GM12878 (cell line): ENCODE data around the gene GRIFIN. TPM values are rescaled to one million over a fixed set of nuclear protein-coding genes. Genes with fewer than 3 reads are reported as not detected.

Experiments
- ATAC-seq: fragments of 200-7000 bp; cut with Tn5 transposase; 3 replicates; pipeline ENCODE4 v1.9.1; 2020; ENCODE audit warnings: mild to moderate bottlenecking, moderate library complexity
- BruUV-seq: library from RNA; stranded (reverse); fragments of 400-500 nt; replicated peaks from 2 replicates; lab custom pipeline; 2021; lab: Mats Ljungman, UMichigan
- CTCF ChIA-PET: fragments of 300-600 bp; sonication (Branson Sonifier 250); formaldehyde crosslinking; extraction: SDS; loops from one replicate; lab custom pipeline; 2021; ENCODE audit warnings: inconsistent platforms; lab: Yijun Ruan, JAX
- POLR2A ChIA-PET: fragments of 350-600 bp; formaldehyde crosslinking; extraction: SDS; loops from one replicate; lab custom pipeline; 2021; ENCODE audit warnings: inconsistent platforms; lab: Charles Lee
- RAD21 ChIA-PET: fragments of 300-600 bp; sonication (Branson Sonifier 250); formaldehyde crosslinking; loops from one replicate; lab custom pipeline; 2023; ENCODE audit warnings: antibody characterized with exemption; ENCODE audit not compliant: unreplicated experiment; lab: Charles Lee
- SMC1A ChIA-PET: fragments of 300-600 bp; sonication (Branson Sonifier 250); formaldehyde crosslinking; loops from one replicate; lab custom pipeline; 2023; ENCODE audit not compliant: unreplicated experiment, uncharacterized antibody; lab: Charles Lee
- DNase-seq: peaks from one replicate; pipeline ENCODE4 v3.0.0-alpha.2; 2011; ENCODE audit warnings: low read depth, low spot score
- FAIRE-seq: peaks from 3 replicates; lab custom pipeline; 2011; peaks lifted over from hg19 to GRCh38; lab: Jason Lieb, UNC
- H2AFZ ChIP-seq: 2 replicates; pipeline ENCODE4 v1.6.0; 2011; ENCODE audit warnings: low read depth, low read length, control low read depth; ENCODE audit not compliant: control insufficient read depth
- H3K27ac ChIP-seq: 2 replicates; pipeline ENCODE4 v1.5.1; 2011; ENCODE audit warnings: control low read depth; ENCODE audit not compliant: control insufficient read depth, insufficient read depth
- H3K27me3 ChIP-seq, 2 experiments: replicated peaks in 1 of 2; 2 replicates each; pipeline versions ENCODE4 v1.6.0 to v1.6.1; 2011; ENCODE audit warnings: low read length in 1 of 2; ENCODE audit not compliant: control insufficient read depth in 2 of 2, insufficient read depth in 2 of 2
- H3K36me3 ChIP-seq, 2 experiments: 2 replicates each; pipeline ENCODE4 v1.5.1; 2011; ENCODE audit warnings: low read length in 1 of 2; ENCODE audit not compliant: control insufficient read depth in 2 of 2, insufficient read depth in 2 of 2
- H3K4me1 ChIP-seq: 2 replicates; pipeline ENCODE4 v1.6.1; 2011; ENCODE audit warnings: mild to moderate bottlenecking, low read length, moderate library complexity, mixed read lengths; ENCODE audit not compliant: control insufficient read depth, insufficient read depth
- H3K4me2 ChIP-seq: 2 replicates; pipeline ENCODE4 v1.6.0; 2011; ENCODE audit warnings: control low read depth; ENCODE audit not compliant: control insufficient read depth, insufficient read depth
- H3K4me3 ChIP-seq: fragments of 200-600 bp; sonication (generic); 2 replicates; pipeline ENCODE4 v1.5.1; 2016
- H3K79me2 ChIP-seq: 2 replicates; pipeline ENCODE4 v1.6.0; 2011; ENCODE audit warnings: low read length; ENCODE audit not compliant: control insufficient read depth, insufficient read depth
- H3K9ac ChIP-seq: 2 replicates; pipeline ENCODE4 v1.8.0; 2011; ENCODE audit warnings: low read length, control low read depth, mixed read lengths; ENCODE audit not compliant: control insufficient read depth, insufficient read depth
- H3K9me3 ChIP-seq: replicated peaks from 3 replicates; pipeline ENCODE4 v1.5.1; 2011; ENCODE audit warnings: mild to moderate bottlenecking, low read length; ENCODE audit not compliant: control insufficient read depth, insufficient read depth
- H4K20me1 ChIP-seq: 2 replicates; pipeline ENCODE4 v1.6.0; 2011; ENCODE audit not compliant: control insufficient read depth, insufficient read depth
- BHLHE40 ChIP-seq, 2 experiments: fragments of 450-650 bp in 1 of 2; IDR thresholded peaks; 2 replicates each; pipeline ENCODE4 v1.6.1; 2011 to 2017; ENCODE audit warnings: low read depth in 2 of 2, borderline replicate concordance in 1 of 2, improper control_type of control experiment in 1 of 2, low read length in 1 of 2, mild to moderate bottlenecking in 1 of 2
- CBFB ChIP-seq: IDR thresholded peaks from 2 replicates; pipeline ENCODE4 v1.6.1; 2016; ENCODE audit warnings: antibody characterized with exemption, low read depth
- CREM ChIP-seq: IDR thresholded peaks from 2 replicates; pipeline ENCODE4 v1.6.1; 2014; ENCODE audit warnings: antibody characterized with exemption, low read depth
- ESRRA ChIP-seq: IDR thresholded peaks from 2 replicates; pipeline ENCODE4 v1.6.1; 2012; ENCODE audit warnings: mild to moderate bottlenecking, low read length, improper control_type of control experiment
- MTA2 ChIP-seq: fragments of 450-650 bp; IDR thresholded peaks from 2 replicates; pipeline ENCODE4 v1.6.1; 2016; ENCODE audit warnings: low read depth, mild to moderate bottlenecking, moderate library complexity
- NBN ChIP-seq: fragments of 450-650 bp; IDR thresholded peaks from 2 replicates; pipeline ENCODE4 v1.6.1; 2016
- POLR2A ChIP-seq: IDR thresholded peaks from 2 replicates; pipeline ENCODE4 v1.6.1; 2011; ENCODE audit warnings: low read depth, mild to moderate bottlenecking, low read length
- SPI1 ChIP-seq: IDR thresholded peaks from 2 replicates; pipeline ENCODE4 v1.6.1; 2011; ENCODE audit warnings: low read depth, mild to moderate bottlenecking, low read length, moderate library complexity, borderline replicate concordance; ENCODE audit not compliant: insufficient read depth
- STAT1 ChIP-seq: fragments of 450-650 bp; conservative IDR thresholded peaks from 2 replicates; pipeline ENCODE4 v1.6.1; 2014; ENCODE audit warnings: antibody characterized with exemption, mild to moderate bottlenecking
- ZBTB11 ChIP-seq: fragments of 450-650 bp; formaldehyde crosslinking; IDR thresholded peaks from 2 replicates; pipeline ENCODE4 v1.5.0; 2022; ENCODE audit warnings: mild to moderate bottlenecking, missing genetic modification characterization
- ZNF384 ChIP-seq: IDR thresholded peaks from 2 replicates; pipeline ENCODE4 v1.6.1; 2012; ENCODE audit warnings: low read depth, mild to moderate bottlenecking, low read length, improper control_type of control experiment, borderline replicate concordance
- WGBS: methylation state at CpG from one replicate; pipeline ENCODE4 v1.1.6; 2016; ENCODE audit warnings: low lambda C conversion rate; ENCODE audit not compliant: insufficient replicate concordance, insufficient coverage; ENCODE audit errors: missing lambda C conversion rate; 5-methylcytosine and 5-hydroxymethylcytosine counted together
- in situ Hi-C: fragments of 300-500 bp; cut with MboI; formaldehyde crosslinking; loops from 9 replicates; pipeline ENCODE4 v1.14.3; 2018; ENCODE audit warnings: mixed read lengths
- intact Hi-C: fragments of 100-400 bp; cut with micrococcal nuclease; formaldehyde crosslinking; loops from one replicate; pipeline ENCODE4 v1.14.2; 2022; ENCODE audit not compliant: unreplicated experiment
- polyA plus RNA-seq, 11 experiments: library from polyadenylated mRNA; depleted of rRNA in 4 of 11; unstranded in 6 of 11; stranded (reverse) in 5 of 11; fragments of >200 nt; fragmentation: Nextera tagmentation in 4 of 11; fragmentation: Illumina TruSeq in 1 of 11; extraction: Ambion mirVana in 4 of 11; extraction: Trizol in 1 of 11; gene quantifications; 1 replicate in 1 of 11; 2 replicates in 10 of 11; pipeline versions ENCODE4 v1.2.1 to v1.2.3, GENCODE V29; 2011 to 2016; ENCODE audit warnings: inconsistent platforms in 2 of 11, missing spikeins in 2 of 11, low read depth in 1 of 11
- total RNA-seq, 4 experiments: library from RNA; depleted of rRNA in 3 of 4; stranded (reverse); fragments of >200 nt in 3 of 4; fragmentation: Illumina TruSeq in 1 of 4; extraction: Trizol in 1 of 4; gene quantifications; 2 replicates each; pipeline versions ENCODE4 v1.2.1 to v1.2.3, GENCODE V29; 2013 to 2021

The GRIFIN gene
- total and polyA plus RNA-seq, 10 of the 15 experiments (the other 5 are each of a cell fraction or from before 2014, with no cell fraction given), result not detected

DNA sequence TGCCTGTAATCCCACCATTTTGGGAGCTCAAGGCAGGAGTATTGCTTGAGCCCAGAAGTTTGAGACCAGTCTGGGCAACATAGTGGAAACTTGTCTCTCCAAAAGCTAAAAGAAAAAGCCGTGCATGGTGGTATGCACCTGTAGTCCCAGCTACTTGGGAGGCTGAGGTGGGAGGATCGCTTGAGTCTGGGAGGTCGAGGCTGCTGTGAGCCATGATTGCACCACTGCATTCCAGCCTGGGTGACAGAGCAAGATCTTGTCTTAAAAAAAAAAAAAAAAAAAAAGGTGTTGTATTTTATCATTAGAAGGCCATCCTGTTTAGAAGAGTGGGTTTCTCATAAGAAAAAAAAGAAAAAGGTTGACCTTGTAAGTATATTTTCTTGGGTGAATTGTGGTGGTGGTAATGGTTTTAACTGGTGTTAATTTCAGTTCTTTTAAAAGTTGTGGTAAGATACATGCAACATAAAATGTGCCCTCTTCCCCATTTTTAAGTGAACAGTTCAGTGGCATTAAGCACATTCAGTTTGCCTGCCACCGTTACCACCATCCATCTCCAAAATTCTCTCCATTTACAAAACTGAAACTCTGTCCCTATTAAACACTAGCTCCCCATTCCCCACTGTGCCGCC is 34.7 kb downstream of the GRIFIN start:
- ChIA-PET RAD21 (interaction anchor here (0.7 kb wide), 1 partner anchor 407 kb away, joined by 3 read pairs; no protein-coding TSS in a partner anchor), SMC1A (no interaction called here), POLR2A (interaction anchor here (0.8 kb wide), 1 partner anchor 89 kb away, joined by 3 read pairs; no protein-coding TSS in a partner anchor), CTCF (interaction anchor here (1.5 kb wide), 2 partner anchors 10 to 13 kb away, joined by 3 to 4 read pairs; no protein-coding TSS in a partner anchor)
- H3K27me3 ChIP-seq, result no peaks in the 10 kb centered on the region
- H3K36me3 ChIP-seq, result peaks cover 0 to 13% of the 10 kb centered on the region in 2 experiments; a peak in 3 of 4 replicates
- DNase-seq, result no peak
- ATAC-seq, result peak; percentile 50
- WGBS, result 66% methylated on average over 5 of the region's 5 CpGs
- H3K9me3 ChIP-seq, result no peaks in the 10 kb centered on the region
- no peak overlapping the region for H3K9ac ChIP-seq
- no peak overlapping the region for H3K4me2 ChIP-seq
- FAIRE-seq, result no peak
- in situ Hi-C loops, result no loop called here
- H3K79me2 ChIP-seq, result no peaks in the 10 kb centered on the region
- no peak for TF ChIP-seq STAT1
- TF ChIP-seq SPI1, result peak; percentile 56; the same call in 1 of the 2 replicates
- no peak for TF ChIP-seq BHLHE40 (IDR thresholded peaks at IDR 0.05; ENCODE audit: borderline replicate concordance in 1 of 2, low read depth in 2 of 2, low read length in 1 of 2)
- no peak for TF ChIP-seq ZBTB11 (CRISPR knock-in tag)
- TF ChIP-seq ZNF384, result 0 out of 2 replicates have a peak, but pooled peaks have one; percentile 43
- peak; percentile 49; the same call in 1 of the 2 replicates for TF ChIP-seq MTA2
- TF ChIP-seq ESRRA, result 0 out of 2 replicates have a peak, but pooled peaks have one; percentile 20
- no peak for TF ChIP-seq NBN
- no peak for TF ChIP-seq CBFB
- TF ChIP-seq CREM, result no peak
- no peak for TF ChIP-seq POLR2A
- no peak overlapping the region for H3K4me3 ChIP-seq
- 0 out of 2 replicates have a peak, but pooled peaks cover 3% of the 10 kb centered on the region for H4K20me1 ChIP-seq
- intact Hi-C loops, result no loop called here
- H2AFZ ChIP-seq, result no peak overlapping the region
- no peak overlapping the region for H3K27ac ChIP-seq
- no TSS peak for BruUV-seq
- no peaks in the 10 kb centered on the region for H3K4me1 ChIP-seq
